ENCODE results near the gene NUDT3.
"Not testable (repeated sequence)": the region's sequence is repeated elsewhere in the genome, so short reads cannot be mapped to it uniquely, and the experiment has no call there.

The NUDT3 gene

GRCh38 chr6:34275128-34275804 lies 117.2 kb downstream of the NUDT3 start:
- Histone ChIP-seq H3K27me3 (ENCODE audit: insufficient read depth, low read length) (no peaks in the 10 kb centered on the region), H3K79me2 (ENCODE audit: control insufficient read depth, insufficient read depth, low read length, unreplicated experiment) (no peaks in the 10 kb centered on the region), H3K36me3 (ENCODE audit: insufficient read depth, low read length) (peaks cover 4% of the 10 kb centered on the region; the same call in 1 of the 2 replicates), H2AFZ (ENCODE audit: low read length, unreplicated experiment) (no peak overlapping the region), H3K4me1 (ENCODE audit: control insufficient read depth, insufficient read depth, low read length, unreplicated experiment) (no peaks in the 10 kb centered on the region), H3K4me3 (ENCODE audit: low read depth, low read length) (no peak overlapping the region), H3K27ac (ENCODE audit: low read depth, low read length) (no peak overlapping the region)

- H3K79me2 ChIP-seq (ENCODE audit: control insufficient read depth, insufficient read depth, low read length, unreplicated experiment), result no peaks in the 10 kb centered on the region
- peaks cover 1% of the 10 kb centered on the region; the same call in 1 of the 2 replicates for H3K36me3 ChIP-seq (ENCODE audit: insufficient read depth, low read length)
- no peaks in the 10 kb centered on the region for H3K4me1 ChIP-seq (ENCODE audit: control insufficient read depth, insufficient read depth, low read length, unreplicated experiment)
- no peak overlapping the region for H2AFZ ChIP-seq (ENCODE audit: low read length, unreplicated experiment)
- H3K4me3 ChIP-seq (ENCODE audit: low read depth, low read length), result no peak overlapping the region
- no peaks in the 10 kb centered on the region for H3K27me3 ChIP-seq (ENCODE audit: insufficient read depth, low read length)
- H3K27ac ChIP-seq (ENCODE audit: low read depth, low read length), result no peak overlapping the region
These were observed 118.3 kb downstream of the NUDT3 start for GRCh38 chr6:34274129-34274528.

- Histone ChIP-seq H3K79me2 (ENCODE audit: control insufficient read depth, insufficient read depth, low read length, unreplicated experiment) (no peaks in the 10 kb centered on the region), H2AFZ (ENCODE audit: low read length, unreplicated experiment) (no peak overlapping the region), H3K36me3 (ENCODE audit: insufficient read depth, low read length) (no peaks in the 10 kb centered on the region; the same call in 1 of the 2 replicates), H3K27ac (ENCODE audit: low read depth, low read length) (no peak overlapping the region), H3K4me3 (ENCODE audit: low read depth, low read length) (no peak overlapping the region), H3K4me1 (ENCODE audit: control insufficient read depth, insufficient read depth, low read length, unreplicated experiment) (no peaks in the 10 kb centered on the region), H3K27me3 (ENCODE audit: insufficient read depth, low read length) (no peaks in the 10 kb centered on the region)
These were observed 119.1 kb downstream of the NUDT3 start for GRCh38 chr6:34273242-34273805.

GRCh38 chr6:34272013-34272926 lies 120.2 kb downstream of the NUDT3 start:
- Histone ChIP-seq H3K27ac (ENCODE audit: low read depth, low read length) (no peak overlapping the region), H3K4me3 (ENCODE audit: low read depth, low read length) (no peak overlapping the region), H3K4me1 (ENCODE audit: control insufficient read depth, insufficient read depth, low read length, unreplicated experiment) (no peaks in the 10 kb centered on the region), H3K36me3 (ENCODE audit: insufficient read depth, low read length) (no peaks in the 10 kb centered on the region), H3K27me3 (ENCODE audit: insufficient read depth, low read length) (no peaks in the 10 kb centered on the region), H2AFZ (ENCODE audit: low read length, unreplicated experiment) (no peak overlapping the region), H3K79me2 (ENCODE audit: control insufficient read depth, insufficient read depth, low read length, unreplicated experiment) (no peaks in the 10 kb centered on the region)

GRCh38 chr6:34269658-34270341 lies 122.7 kb downstream of the NUDT3 start:
- H3K27ac ChIP-seq (ENCODE audit: low read depth, low read length); H3K79me2 ChIP-seq (ENCODE audit: control insufficient read depth, insufficient read depth, low read length, unreplicated experiment); H3K36me3 ChIP-seq (ENCODE audit: insufficient read depth, low read length); H3K4me1 ChIP-seq (ENCODE audit: control insufficient read depth, insufficient read depth, low read length, unreplicated experiment); H2AFZ ChIP-seq (ENCODE audit: low read length, unreplicated experiment); H3K4me3 ChIP-seq (ENCODE audit: low read depth, low read length); H3K27me3 ChIP-seq (ENCODE audit: insufficient read depth, low read length): not testable (repeated sequence)

- H3K27me3 ChIP-seq (ENCODE audit: insufficient read depth, low read length); H3K27ac ChIP-seq (ENCODE audit: low read depth, low read length): not testable (repeated sequence)
These were observed 123.3 kb downstream of the NUDT3 start for GRCh38 chr6:34269132-34269531.

DNA sequence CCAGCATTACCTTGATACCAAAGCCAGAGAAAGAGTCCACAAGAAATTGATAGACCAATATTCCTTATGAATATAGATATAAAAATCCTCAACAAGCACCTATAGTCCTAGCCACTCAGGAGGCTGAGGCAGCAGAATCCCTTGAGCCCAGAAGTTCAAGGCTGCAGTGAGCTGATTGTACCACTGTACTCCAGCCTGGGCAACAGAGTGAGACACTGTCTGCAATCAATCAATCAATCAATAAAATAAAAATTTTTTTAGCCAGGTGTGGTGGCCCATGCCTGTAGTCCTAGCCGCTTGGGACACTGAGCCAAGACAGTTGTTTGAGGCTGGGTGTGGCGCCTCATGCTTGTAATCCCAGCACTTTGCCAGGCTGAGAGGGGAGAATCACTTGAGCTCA lies 124.7 kb downstream of the NUDT3 start:
- no peak overlapping the region for H2AFZ ChIP-seq (ENCODE audit: low read length, unreplicated experiment)
- H3K36me3 ChIP-seq (ENCODE audit: insufficient read depth, low read length), result peaks cover 4% of the 10 kb centered on the region; the same call in 1 of the 2 replicates
- no peaks in the 10 kb centered on the region for H3K4me1 ChIP-seq (ENCODE audit: control insufficient read depth, insufficient read depth, low read length, unreplicated experiment)
- H3K4me3 ChIP-seq (ENCODE audit: low read depth, low read length), result no peak overlapping the region
- no peak overlapping the region for H3K27ac ChIP-seq (ENCODE audit: low read depth, low read length)
- no peaks in the 10 kb centered on the region for H3K27me3 ChIP-seq (ENCODE audit: insufficient read depth, low read length)
- H3K79me2 ChIP-seq (ENCODE audit: control insufficient read depth, insufficient read depth, low read length, unreplicated experiment), result no peaks in the 10 kb centered on the region

More at GRCh38 chr6:34269132-34269531, 123.3 kb downstream of the NUDT3 start:
- not testable (repeated sequence) for H3K4me1 ChIP-seq (ENCODE audit: control insufficient read depth, insufficient read depth, low read length, unreplicated experiment); H3K79me2 ChIP-seq (ENCODE audit: control insufficient read depth, insufficient read depth, low read length, unreplicated experiment); H3K4me3 ChIP-seq (ENCODE audit: low read depth, low read length); H2AFZ ChIP-seq (ENCODE audit: low read length, unreplicated experiment); H3K36me3 ChIP-seq (ENCODE audit: insufficient read depth, low read length)

- H3K27ac ChIP-seq (ENCODE audit: low read depth, low read length); H3K4me1 ChIP-seq (ENCODE audit: control insufficient read depth, insufficient read depth, low read length, unreplicated experiment); H3K79me2 ChIP-seq (ENCODE audit: control insufficient read depth, insufficient read depth, low read length, unreplicated experiment); H3K27me3 ChIP-seq (ENCODE audit: insufficient read depth, low read length); H3K36me3 ChIP-seq (ENCODE audit: insufficient read depth, low read length); H2AFZ ChIP-seq (ENCODE audit: low read length, unreplicated experiment); H3K4me3 ChIP-seq (ENCODE audit: low read depth, low read length): not testable (repeated sequence)
These were observed 129.0 kb downstream of the NUDT3 start for GRCh38 chr6:34263484-34263883.

GRCh38 chr6:34260576-34261267 lies 131.7 kb downstream of the NUDT3 start:
- peaks cover 4% of the 10 kb centered on the region; the same call in 1 of the 2 replicates for H3K36me3 ChIP-seq (ENCODE audit: insufficient read depth, low read length)
- no peaks in the 10 kb centered on the region for H3K27me3 ChIP-seq (ENCODE audit: insufficient read depth, low read length)
- no peaks in the 10 kb centered on the region for H3K79me2 ChIP-seq (ENCODE audit: control insufficient read depth, insufficient read depth, low read length, unreplicated experiment)
- no peak overlapping the region for H2AFZ ChIP-seq (ENCODE audit: low read length, unreplicated experiment)
- no peaks in the 10 kb centered on the region for H3K4me1 ChIP-seq (ENCODE audit: control insufficient read depth, insufficient read depth, low read length, unreplicated experiment)
- no peak overlapping the region for H3K27ac ChIP-seq (ENCODE audit: low read depth, low read length)
- no peak overlapping the region for H3K4me3 ChIP-seq (ENCODE audit: low read depth, low read length)

- H3K36me3 ChIP-seq (ENCODE audit: insufficient read depth, low read length), result peaks cover 4% of the 10 kb centered on the region; the same call in 1 of the 2 replicates
- no peaks in the 10 kb centered on the region for H3K4me1 ChIP-seq (ENCODE audit: control insufficient read depth, insufficient read depth, low read length, unreplicated experiment)
- no peak overlapping the region for H3K27ac ChIP-seq (ENCODE audit: low read depth, low read length)
- H3K4me3 ChIP-seq (ENCODE audit: low read depth, low read length), result no peak overlapping the region
- H2AFZ ChIP-seq (ENCODE audit: low read length, unreplicated experiment), result no peak overlapping the region
- no peaks in the 10 kb centered on the region for H3K79me2 ChIP-seq (ENCODE audit: control insufficient read depth, insufficient read depth, low read length, unreplicated experiment)
- no peaks in the 10 kb centered on the region for H3K27me3 ChIP-seq (ENCODE audit: insufficient read depth, low read length)
These were observed 132.9 kb downstream of the NUDT3 start for GRCh38 chr6:34259529-34260069.
